Measurements from ENCODE around the gene RDM1. TPM values are rescaled to one million over a fixed set of nuclear protein-coding genes. Genes with fewer than 3 reads are reported as not detected.

The RDM1 gene
- total RNA-seq, 1 experiment from 2014 or later, result 2.1 TPM

- DNase-seq (ENCODE audit: low spot score), result no peak
- H3K36me3 ChIP-seq (ENCODE audit: insufficient read depth, low read length, poor library complexity, severe bottlenecking), result no peaks in the 10 kb centered on the region
- CTCF ChIA-PET, result no interaction called here
- TF ChIP-seq EZH2 (IDR thresholded peaks at IDR 0.05; ENCODE audit: borderline replicate concordance, low read depth, low read length, poor library complexity, severe bottlenecking), result no peak
- TF ChIP-seq CTCF (conservative IDR thresholded peaks at IDR 0.05; ENCODE audit: low read depth, low read length), result no peak
- POLR2A ChIA-PET (ENCODE audit: low non-redundant PET), result no interaction called here
- no peaks in the 10 kb centered on the region for H3K9me3 ChIP-seq (ENCODE audit: low read depth, low read length, poor library complexity, severe bottlenecking)
- no peak overlapping the region for H3K4me3 ChIP-seq (ENCODE audit: low read depth, low read length, poor library complexity, severe bottlenecking)
- intact Hi-C loops (cut with micrococcal nuclease; ENCODE audit: unreplicated experiment), result no loop called here
- no TSS peak for BruUV-seq (replicated peaks)
- no peaks in the 10 kb centered on the region for H3K27me3 ChIP-seq (replicated peaks; ENCODE audit: insufficient read depth, low read depth, low read length, poor library complexity)
- H3K4me1 ChIP-seq (ENCODE audit: insufficient read depth, low read length, poor library complexity, severe bottlenecking), result no peaks in the 10 kb centered on the region
- no peak overlapping the region for H3K27ac ChIP-seq (ENCODE audit: low read depth, low read length, poor library complexity, severe bottlenecking)
Measured at GRCh38 chr17:35907691-35908090, 22.9 kb downstream of the RDM1 start.

GRCh38 chr17:35906926-35907637 is 23.5 kb downstream of the RDM1 start:
- ChIA-PET POLR2A (ENCODE audit: low non-redundant PET) (no interaction called here), CTCF (no interaction called here)
- H3K27ac ChIP-seq (ENCODE audit: low read depth, low read length, poor library complexity, severe bottlenecking), result no peak overlapping the region
- BruUV-seq (replicated peaks), result no TSS peak
- H3K27me3 ChIP-seq (replicated peaks; ENCODE audit: insufficient read depth, low read depth, low read length, poor library complexity), result no peaks in the 10 kb centered on the region
- no peaks in the 10 kb centered on the region for H3K36me3 ChIP-seq (ENCODE audit: insufficient read depth, low read length, poor library complexity, severe bottlenecking)
- DNase-seq (ENCODE audit: low spot score), result no peak
- no peak overlapping the region for H3K4me3 ChIP-seq (ENCODE audit: low read depth, low read length, poor library complexity, severe bottlenecking)
- H3K4me1 ChIP-seq (ENCODE audit: insufficient read depth, low read length, poor library complexity, severe bottlenecking), result no peaks in the 10 kb centered on the region
- TF ChIP-seq CTCF (conservative IDR thresholded peaks at IDR 0.05; ENCODE audit: low read depth, low read length), result no peak
- no peak for TF ChIP-seq EZH2 (IDR thresholded peaks at IDR 0.05; ENCODE audit: borderline replicate concordance, low read depth, low read length, poor library complexity, severe bottlenecking)
- intact Hi-C loops (cut with micrococcal nuclease; ENCODE audit: unreplicated experiment), result no loop called here
- no peaks in the 10 kb centered on the region for H3K9me3 ChIP-seq (ENCODE audit: low read depth, low read length, poor library complexity, severe bottlenecking)

- no peak overlapping the region for H3K27ac ChIP-seq (ENCODE audit: low read depth, low read length, poor library complexity, severe bottlenecking)
- DNase-seq (ENCODE audit: low spot score), result no peak
- TF ChIP-seq EZH2 (IDR thresholded peaks at IDR 0.05; ENCODE audit: borderline replicate concordance, low read depth, low read length, poor library complexity, severe bottlenecking) (no peak), CTCF (conservative IDR thresholded peaks at IDR 0.05; ENCODE audit: low read depth, low read length) (no peak)
- no peaks in the 10 kb centered on the region for H3K36me3 ChIP-seq (ENCODE audit: insufficient read depth, low read length, poor library complexity, severe bottlenecking)
- intact Hi-C loops (cut with micrococcal nuclease; ENCODE audit: unreplicated experiment), result no loop called here
- no peaks in the 10 kb centered on the region for H3K4me1 ChIP-seq (ENCODE audit: insufficient read depth, low read length, poor library complexity, severe bottlenecking)
- H3K9me3 ChIP-seq (ENCODE audit: low read depth, low read length, poor library complexity, severe bottlenecking), result no peaks in the 10 kb centered on the region
- no TSS peak for BruUV-seq (replicated peaks)
- no peak overlapping the region for H3K4me3 ChIP-seq (ENCODE audit: low read depth, low read length, poor library complexity, severe bottlenecking)
- POLR2A ChIA-PET (ENCODE audit: low non-redundant PET), result no interaction called here
- CTCF ChIA-PET, result no interaction called here
- H3K27me3 ChIP-seq (replicated peaks; ENCODE audit: insufficient read depth, low read depth, low read length, poor library complexity), result no peaks in the 10 kb centered on the region
Measured at GRCh38 chr17:35906191-35906925, 24.2 kb downstream of the RDM1 start.

Data from A673 (cell line).